ENCODE results near the gene TMX2. TPM values are rescaled to one million over a fixed set of nuclear protein-coding genes. Genes with fewer than 3 reads are reported as not detected.

The TMX2 gene
- total RNA-seq, 1 donor from 2014 or later, result 44.6 TPM

DNA sequence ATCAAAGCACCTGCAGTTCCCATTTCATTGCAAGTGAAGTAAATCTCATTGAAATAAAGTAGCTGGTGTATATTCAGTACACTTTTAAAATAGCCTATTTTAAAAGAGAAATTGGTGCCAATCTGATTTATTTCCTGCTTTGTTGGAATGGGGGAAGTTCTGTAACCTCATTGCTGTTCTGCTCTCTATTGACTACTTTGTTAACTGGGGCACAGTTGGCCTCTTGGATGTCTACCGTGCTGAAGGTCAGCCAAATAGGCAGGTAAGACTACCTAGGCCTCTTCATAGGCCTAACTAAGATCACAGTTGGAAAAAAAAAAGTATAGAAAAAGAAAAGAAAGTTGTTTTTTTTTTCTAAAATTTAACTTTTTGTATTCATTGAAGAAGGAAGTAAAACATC is 58.4 kb downstream of the TMX2 start:
- no peak for DNase-seq

- no peak for DNase-seq
Measured at GRCh38 chr11:57771365-57771764, 59.0 kb downstream of the TMX2 start.

DNA sequence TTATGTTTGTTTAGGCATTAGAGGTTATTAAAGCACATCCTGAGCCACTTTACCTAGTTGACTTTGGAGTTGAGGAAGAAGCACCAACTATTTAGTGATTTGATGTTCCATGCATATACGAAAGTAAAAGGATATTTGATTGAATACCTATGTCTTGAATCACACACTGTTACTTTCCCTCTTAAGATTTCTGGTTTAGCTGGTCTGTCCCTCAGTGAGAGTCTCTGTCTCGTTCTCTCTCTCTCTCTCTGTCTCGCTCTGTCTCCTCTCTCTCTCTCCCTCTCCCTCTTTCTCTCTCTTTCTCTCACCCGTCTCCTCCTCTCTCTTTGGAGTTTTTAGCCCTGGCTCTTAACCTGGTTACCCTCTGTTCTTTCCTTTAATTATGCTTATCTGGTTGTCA is 60.2 kb downstream of the TMX2 start:
- no peak for DNase-seq

DNA sequence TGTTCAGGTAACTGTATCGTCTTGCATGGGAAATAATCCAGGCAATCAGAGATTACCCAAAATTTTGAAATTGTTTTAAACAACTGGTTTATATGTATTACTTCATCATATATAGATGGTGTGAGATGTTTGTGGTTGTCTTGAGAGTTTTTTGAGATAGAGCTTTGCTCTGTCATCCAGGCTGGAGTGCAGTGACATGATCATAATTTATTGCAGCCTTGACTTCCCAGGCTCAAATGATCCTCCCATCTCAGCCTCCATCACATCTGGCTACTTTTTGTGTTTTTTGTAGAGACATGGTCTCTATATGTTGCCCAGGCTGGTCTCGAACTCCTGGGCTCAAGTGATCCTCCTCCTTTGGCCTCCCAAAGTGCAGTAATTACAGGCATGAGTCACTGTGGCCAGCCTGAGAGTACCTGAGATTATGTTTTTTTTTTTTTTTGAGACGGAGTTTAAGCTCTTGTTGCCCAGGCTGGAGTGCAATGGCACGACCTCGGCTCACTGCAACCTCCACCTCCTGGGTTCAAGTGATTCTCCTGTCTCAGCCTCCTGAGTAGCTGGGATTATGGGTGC is 60.7 kb downstream of the TMX2 start:
- no peak for DNase-seq

GRCh38 chr11:57775491-57775890 is 63.1 kb downstream of the TMX2 start:
- DNase-seq, result no peak

DNA sequence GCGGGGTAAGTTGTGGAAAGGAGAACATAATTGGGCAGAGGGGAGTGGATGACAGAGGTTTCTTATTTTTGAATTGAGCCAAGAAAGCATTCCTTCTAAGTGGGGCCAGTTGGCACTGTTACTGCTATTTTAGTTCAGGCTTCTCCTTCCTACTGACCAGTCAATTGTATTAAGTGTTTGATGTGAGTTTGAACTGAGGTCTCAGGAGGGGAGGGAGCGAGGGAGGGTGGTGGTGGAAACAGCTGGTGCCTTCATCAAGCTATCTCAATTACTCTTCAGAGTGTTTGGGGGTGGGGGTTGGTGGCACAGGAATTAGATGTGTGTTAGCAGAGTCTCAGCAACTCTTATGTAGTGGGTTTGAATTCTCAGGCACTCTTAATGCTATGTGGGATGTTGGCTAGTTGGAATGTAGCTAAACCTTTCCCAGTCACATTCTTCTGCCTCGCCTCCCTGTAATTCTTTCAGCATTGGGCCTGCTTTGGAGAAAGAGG is 63.7 kb downstream of the TMX2 start:
- DNase-seq, result no peak

GRCh38 chr11:57776577-57777210 is 64.3 kb downstream of the TMX2 start:
- no peak for DNase-seq

DNA sequence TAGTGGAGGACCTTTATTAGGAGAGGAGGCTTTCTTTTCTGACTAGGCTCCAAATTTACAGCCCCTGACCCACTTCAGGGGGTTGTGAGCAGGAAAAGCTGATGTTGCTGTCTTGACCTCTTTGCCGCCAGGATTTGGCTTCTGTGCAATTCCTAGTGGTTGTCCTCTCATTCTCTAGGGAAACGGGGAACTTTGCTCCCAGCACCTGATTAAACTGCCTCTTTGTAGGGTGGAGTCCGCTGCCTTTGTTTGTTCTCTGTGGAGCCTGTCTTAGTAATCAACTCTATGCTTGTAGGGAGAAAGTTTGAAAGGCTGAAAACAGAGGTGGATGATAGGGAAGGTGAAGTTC is 65.5 kb downstream of the TMX2 start:
- no peak for DNase-seq

DNA sequence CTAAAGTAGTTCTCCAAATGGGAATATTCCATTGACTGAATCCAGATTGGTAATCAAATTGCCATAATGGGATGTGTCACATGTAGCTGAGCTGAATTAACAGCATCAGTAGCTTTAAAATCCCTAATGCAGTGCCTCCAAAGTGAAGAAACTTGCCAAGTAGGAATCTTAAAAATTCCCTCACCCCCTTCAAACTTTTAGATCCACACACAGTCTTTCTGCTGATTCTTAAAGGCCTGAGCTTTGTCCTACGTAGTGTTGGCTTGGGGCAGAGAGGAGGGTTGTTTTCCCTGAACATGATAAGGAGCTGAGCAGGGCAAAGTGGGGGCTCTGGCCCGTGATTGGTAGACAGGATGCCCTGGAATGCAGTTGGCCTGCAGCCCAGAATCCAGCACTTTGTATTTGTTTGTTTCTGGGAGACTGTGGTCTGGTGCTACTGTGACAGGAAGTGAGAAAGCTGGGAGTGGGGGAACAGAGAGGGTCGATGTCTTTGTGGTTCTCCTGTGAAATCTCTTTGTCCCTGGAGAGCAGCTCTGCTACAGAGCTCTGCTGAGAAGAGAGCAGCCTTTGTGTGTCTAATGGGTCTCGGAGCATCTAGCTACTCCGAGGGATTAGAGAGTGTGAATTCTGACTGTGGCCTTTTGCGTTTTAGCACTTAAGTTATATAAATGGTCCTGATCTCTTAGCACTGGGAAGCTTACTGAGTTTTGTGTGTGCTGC is 66.1 kb downstream of the TMX2 start:
- DNase-seq, result peak; percentile 62

- DNase-seq, result peak; percentile 22
Measured at GRCh38 chr11:57779276-57779675, 66.9 kb downstream of the TMX2 start.

DNA sequence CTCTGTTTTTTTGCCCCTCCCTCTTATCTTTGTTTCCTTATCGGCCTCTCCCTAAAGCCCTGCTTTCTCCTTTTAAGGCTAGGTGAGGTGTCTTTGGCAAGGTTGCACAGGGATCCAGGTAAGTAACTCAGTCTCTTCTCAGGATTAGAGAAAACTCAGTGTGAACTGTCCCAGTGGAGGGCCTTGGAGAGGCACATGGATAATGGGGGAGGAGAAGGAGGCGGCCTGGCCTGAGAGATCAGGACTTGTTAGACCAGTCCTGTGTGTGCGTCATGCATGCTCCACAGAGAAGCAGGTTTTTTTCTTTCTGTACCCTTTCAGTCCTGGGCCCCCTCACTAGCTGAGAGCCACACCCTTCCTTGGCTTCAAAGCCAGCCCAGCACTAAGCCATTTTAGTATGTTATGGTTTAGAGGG is 69.1 kb downstream of the TMX2 start:
- DNase-seq, result no peak

GRCh38 chr11:57785072-57785471 is 72.7 kb downstream of the TMX2 start:
- DNase-seq, result no peak

DNA sequence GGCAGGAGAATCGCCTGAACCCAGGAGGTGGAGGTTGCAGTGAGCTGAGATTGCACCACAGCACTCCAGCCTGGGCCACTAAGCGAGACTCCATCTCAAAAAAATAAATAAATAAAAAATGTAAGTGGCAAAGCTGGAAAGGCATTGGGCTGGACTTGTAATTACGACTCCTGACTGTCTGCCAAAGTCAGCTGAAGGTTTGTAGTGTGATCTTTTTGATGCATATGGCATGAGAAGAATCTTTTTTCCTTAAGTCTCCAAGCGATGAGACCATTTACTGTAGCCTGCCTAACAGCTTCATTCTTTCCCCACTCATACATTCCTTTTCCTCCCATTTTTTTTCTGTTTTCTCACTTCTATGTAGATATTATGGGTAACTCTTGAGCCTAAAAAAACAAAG is 74.0 kb downstream of the TMX2 start:
- no peak for DNase-seq

- no peak for DNase-seq
Measured at GRCh38 chr11:57787006-57787604, 74.7 kb downstream of the TMX2 start.

DNA sequence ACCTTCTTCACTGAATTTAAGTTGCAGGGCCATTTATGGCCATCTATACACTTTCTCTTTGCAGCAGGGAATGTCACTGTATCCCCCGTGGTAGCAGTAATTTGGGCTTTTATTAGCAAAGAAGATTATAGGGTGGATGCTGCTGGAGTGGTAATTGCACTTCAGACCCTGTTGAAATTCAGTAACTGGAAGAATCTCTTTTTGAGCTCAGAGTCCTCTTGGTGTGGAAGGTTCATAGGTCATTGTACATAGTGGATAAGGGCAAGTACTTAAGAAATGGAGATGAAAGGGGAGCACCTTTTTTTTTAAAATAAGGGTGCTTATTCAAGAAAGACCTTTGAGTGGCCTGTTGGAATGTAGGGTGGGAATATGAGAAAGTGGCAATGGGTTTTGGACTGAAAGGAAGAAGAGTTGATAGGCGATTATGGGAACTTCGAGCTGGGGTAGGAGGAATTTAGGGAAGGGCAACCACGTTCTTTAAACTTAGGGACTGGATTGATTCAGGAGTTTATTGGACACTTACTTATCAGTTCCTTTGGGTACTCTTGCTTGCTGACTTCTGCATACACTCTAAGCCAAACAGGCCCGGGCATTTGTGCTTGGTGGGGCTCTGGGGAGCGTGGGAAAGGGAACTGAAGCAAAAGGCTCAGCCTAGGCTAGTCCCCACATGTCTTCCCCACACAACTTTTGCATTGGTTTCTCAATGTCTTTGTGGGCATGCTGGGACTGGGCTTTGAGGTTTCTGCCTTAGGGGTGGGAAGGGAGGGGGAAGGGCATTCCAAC is 75.7 kb downstream of the TMX2 start:
- no peak for DNase-seq

DNA sequence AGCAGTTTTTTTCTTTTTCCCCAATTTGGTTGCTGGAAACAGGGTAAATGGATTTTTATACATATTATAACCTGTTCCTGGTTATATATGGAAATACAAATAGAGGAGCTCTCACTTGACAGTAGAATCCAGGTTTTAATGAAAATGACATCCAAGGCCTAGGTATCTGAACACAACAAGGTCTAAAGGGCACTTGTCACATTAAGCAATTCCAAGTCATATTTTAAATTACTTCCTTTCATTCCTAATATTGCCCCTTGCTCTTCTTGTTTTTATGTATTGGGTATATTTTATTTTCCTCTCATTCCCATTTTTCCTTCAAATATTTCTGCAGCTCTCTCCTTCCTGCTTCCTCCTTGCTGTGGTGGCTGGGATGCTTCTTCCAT is 76.3 kb downstream of the TMX2 start:
- DNase-seq, result no peak

Small RNAs within 50 kb of the gene (small RNA-seq; reads per million reads assigned to genes)
- not detected for gene TMX2-CTNND1

Other genes with a start within 250 kb of the TMX2 start
- 0.94 TPM for gene SLC43A1, start 196.9 kb upstream of the TMX2 start, total RNA-seq
- 33.1 TPM for gene TIMM10, start 181.8 kb upstream of the TMX2 start, total RNA-seq
- gene SMTNL1, start 175.0 kb upstream of the TMX2 start, total RNA-seq, result not detected
- gene UBE2L6, start 144.9 kb upstream of the TMX2 start, total RNA-seq, result 46.6 TPM
- gene SERPING1, start 114.9 kb upstream of the TMX2 start, total RNA-seq, result 9.0 TPM
- gene YPEL4, start 62.7 kb upstream of the TMX2 start, total RNA-seq, result 3.6 TPM
- 15.1 TPM for gene CLP1, start 54.8 kb upstream of the TMX2 start, total RNA-seq
- 18.6 TPM for gene ZDHHC5, start 44.5 kb upstream of the TMX2 start, total RNA-seq
- gene MED19, start 378 bp upstream of the TMX2 start, total RNA-seq, result 27.1 TPM
- 48.5 TPM for gene SELENOH, start 28.9 kb downstream of the TMX2 start, total RNA-seq
- not detected for gene BTBD18, start 39.2 kb downstream of the TMX2 start, total RNA-seq
- 122 TPM for gene CTNND1, start 49.2 kb downstream of the TMX2 start, total RNA-seq